Right lobe of liver (tissue), 6 donors: ENCODE data around the gene SLC29A1. TPM values are rescaled to one million over a fixed set of nuclear protein-coding genes. Genes with fewer than 3 reads are reported as not detected.
"Not testable (repeated sequence)": the region's sequence is repeated elsewhere in the genome, so short reads cannot be mapped to it uniquely, and the experiment has no call there.

Experiments
- ATAC-seq, 4 donors: fragments of 200-7000 bp; cut with Tn5 transposase; one replicate each; pipeline ENCODE4 v1.9.1; 2020; ENCODE audit warnings: mild to moderate bottlenecking in 4 of 4, moderate library complexity in 4 of 4
- DNase-seq, 3 donors: peaks; one replicate each; pipeline ENCODE4 v3.0.0-alpha.2; 2020
- H3K27ac ChIP-seq, 3 donors: fragments of 200-600 bp; one replicate each; pipeline ENCODE4 v1.8.0; 2022
- H3K27me3 ChIP-seq, 2 donors: fragments of 200-600 bp; one replicate each; pipeline ENCODE4 v1.8.0; 2022
- H3K36me3 ChIP-seq, 4 donors: fragments of 200-600 bp; sonication (generic) in 1 of 4; one replicate each; pipeline versions ENCODE4 v1.5.1 to v1.8.0; 2017 to 2022; ENCODE audit warnings: control low read depth in 1 of 4
- H3K4me1 ChIP-seq, 4 donors: fragments of 200-600 bp; sonication (generic) in 1 of 4; one replicate each; pipeline versions ENCODE4 v1.5.1 to v1.8.0; 2017 to 2022; ENCODE audit warnings: control low read depth in 1 of 4
- H3K4me3 ChIP-seq, 3 donors: fragments of 200-600 bp; one replicate each; pipeline ENCODE4 v1.8.0; 2022
- H3K9me3 ChIP-seq, 4 donors: fragments of 200-600 bp; sonication (generic) in 1 of 4; one replicate each; pipeline versions ENCODE4 v1.5.1 to v1.8.0; 2017 to 2022; ENCODE audit warnings: control low read depth in 1 of 4
- POLR2A ChIP-seq: fragments of 450-650 bp; IDR thresholded peaks from one replicate; pipeline ENCODE4 v1.6.1; 2017; ENCODE audit warnings: antibody characterized with exemption, mild to moderate bottlenecking
- WGBS: methylation state at CpG from one replicate; pipeline ENCODE4 v1.1.6; 2018; ENCODE audit warnings: low coverage, low lambda C conversion rate; ENCODE audit not compliant: insufficient coverage; ENCODE audit errors: missing lambda C conversion rate; 5-methylcytosine and 5-hydroxymethylcytosine counted together
- intact Hi-C, 2 donors: fragments of 100-400 bp; cut with DNase I; formaldehyde crosslinking; loops; one replicate each; pipeline versions ENCODE4 v1.11.2 to v1.14.1; 2022
- total RNA-seq, 6 experiments: library from RNA; depleted of rRNA in 2 of 6; stranded (reverse); fragments of >200 nt in 2 of 6; fragmentation: NEBNext Ultra II Directional in 3 of 6; extraction: Animal tissue kit (Norgen Biotek cat#: 25700) in 3 of 6; gene quantifications; one replicate each; pipeline versions ENCODE4 v1.1.0 to v1.2.4, GENCODE V29; 2016 to 2023
- TF ChIP-seq, protein P1 (sequence below), 4 donors: fragments of 200-600 bp in 3 of 4; fragments of 450-650 bp in 1 of 4; IDR thresholded peaks; one replicate each; pipeline versions ENCODE4 v1.5.1 to v1.8.0; 2016 to 2022; ENCODE audit warnings: antibody characterized with exemption in 4 of 4, mild to moderate bottlenecking in 2 of 4
- donor health status: DM: no; HTN: yes; CAD: no.
- donor health status: DM: no; HTN: no; CAD: no.
- donor health status: DM: no; HTN: no; CAD: no.
- donor health status: DM: no; HTN: yes; CAD: no.
- donor health status: DM: no; HTN: yes; CAD: no.

The SLC29A1 gene
- total RNA-seq, 6 experiments from 2014 or later, result 27.4 to 51.3 (median 31.4) TPM

DNA sequence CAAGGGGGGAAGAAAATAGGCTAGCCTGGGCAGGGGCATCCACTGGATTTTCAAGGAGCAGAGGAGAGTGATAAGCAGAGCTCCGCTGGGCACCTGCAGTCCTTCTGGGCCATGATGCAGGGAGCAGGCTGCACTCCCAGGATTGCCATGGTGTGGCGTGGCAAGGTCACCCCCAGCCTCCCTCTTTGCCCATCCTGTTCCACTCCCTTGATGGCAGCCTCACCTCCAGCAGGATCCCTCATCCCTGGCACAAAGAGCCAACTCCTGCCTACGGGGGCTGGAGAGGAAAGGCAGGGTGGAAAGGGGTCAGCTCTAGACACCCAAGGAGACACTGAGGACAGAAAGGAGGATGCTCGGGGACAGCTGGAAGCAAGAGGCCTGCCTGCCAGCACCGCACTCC, 29.1 kb upstream of the SLC29A1 start:
- H3K27ac ChIP-seq, result no peak overlapping the region
- no peaks in the 10 kb centered on the region for H3K36me3 ChIP-seq
- no peaks in the 10 kb centered on the region for H3K9me3 ChIP-seq
- peak in 1 of 4 donors; percentile 20 for ATAC-seq
- no CpG with 5 or more reads among the region's 5 CpGs for WGBS
- no peaks in the 10 kb centered on the region for H3K4me1 ChIP-seq
- no peak for TF ChIP-seq POLR2A
- TF ChIP-seq, protein P1, sequence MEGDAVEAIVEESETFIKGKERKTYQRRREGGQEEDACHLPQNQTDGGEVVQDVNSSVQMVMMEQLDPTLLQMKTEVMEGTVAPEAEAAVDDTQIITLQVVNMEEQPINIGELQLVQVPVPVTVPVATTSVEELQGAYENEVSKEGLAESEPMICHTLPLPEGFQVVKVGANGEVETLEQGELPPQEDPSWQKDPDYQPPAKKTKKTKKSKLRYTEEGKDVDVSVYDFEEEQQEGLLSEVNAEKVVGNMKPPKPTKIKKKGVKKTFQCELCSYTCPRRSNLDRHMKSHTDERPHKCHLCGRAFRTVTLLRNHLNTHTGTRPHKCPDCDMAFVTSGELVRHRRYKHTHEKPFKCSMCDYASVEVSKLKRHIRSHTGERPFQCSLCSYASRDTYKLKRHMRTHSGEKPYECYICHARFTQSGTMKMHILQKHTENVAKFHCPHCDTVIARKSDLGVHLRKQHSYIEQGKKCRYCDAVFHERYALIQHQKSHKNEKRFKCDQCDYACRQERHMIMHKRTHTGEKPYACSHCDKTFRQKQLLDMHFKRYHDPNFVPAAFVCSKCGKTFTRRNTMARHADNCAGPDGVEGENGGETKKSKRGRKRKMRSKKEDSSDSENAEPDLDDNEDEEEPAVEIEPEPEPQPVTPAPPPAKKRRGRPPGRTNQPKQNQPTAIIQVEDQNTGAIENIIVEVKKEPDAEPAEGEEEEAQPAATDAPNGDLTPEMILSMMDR (IDR thresholded peaks at IDR 0.05), result no peak
- H3K27me3 ChIP-seq, result no peaks in the 10 kb centered on the region
- intact Hi-C loops, result no loop called here
- no peak for DNase-seq
- no peak overlapping the region for H3K4me3 ChIP-seq

DNA sequence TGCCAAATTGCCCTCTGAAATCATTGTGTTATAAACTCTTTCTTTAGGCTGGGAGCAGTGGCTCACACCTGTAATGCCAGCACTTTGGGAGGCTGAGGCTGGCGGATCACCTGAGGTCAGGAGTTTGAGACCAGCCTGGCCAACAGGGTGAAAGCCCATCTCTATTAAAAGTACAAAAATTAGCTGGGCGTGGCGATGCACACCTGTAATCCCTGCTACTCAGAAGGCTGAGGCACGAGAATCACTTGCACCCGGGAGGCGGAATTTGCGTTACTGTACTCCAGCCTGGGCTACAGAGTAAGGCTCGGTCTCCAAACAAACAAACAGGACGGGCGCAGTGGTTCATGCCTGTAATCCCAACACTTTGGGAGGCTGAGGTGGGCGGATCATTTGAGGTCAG, 27.0 kb upstream of the SLC29A1 start:
- DNase-seq, intact Hi-C loops, H3K4me3 ChIP-seq, ATAC-seq, H3K27ac ChIP-seq, H3K4me1 ChIP-seq, H3K36me3 ChIP-seq, H3K27me3 ChIP-seq, H3K9me3 ChIP-seq: not testable (repeated sequence)
- WGBS, result 90% methylated on average over 8 of the region's 11 CpGs

DNA sequence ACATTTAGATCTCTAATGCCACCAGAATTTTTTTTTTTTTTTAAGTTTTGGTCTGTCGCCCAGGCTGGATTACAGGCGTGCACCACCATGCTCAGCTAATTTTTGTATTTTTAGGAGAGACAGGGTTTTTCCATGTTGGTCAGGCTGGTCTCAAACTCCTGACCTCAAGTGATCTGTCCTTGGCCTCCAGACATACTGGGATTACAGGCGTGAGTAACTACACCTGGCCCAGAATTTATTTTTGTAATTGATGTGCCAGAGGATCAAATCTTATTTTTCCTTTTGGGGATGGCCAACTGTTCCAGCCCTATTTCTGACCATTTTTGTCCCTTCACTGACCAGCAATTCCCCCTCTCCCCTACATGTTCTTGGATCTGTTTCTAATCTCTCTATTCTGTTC, 24.7 kb upstream of the SLC29A1 start:
- H3K27ac ChIP-seq, result no peak overlapping the region
- no peaks in the 10 kb centered on the region for H3K36me3 ChIP-seq
- TF ChIP-seq, protein P1 (IDR thresholded peaks at IDR 0.05), result no peak
- no peak for TF ChIP-seq POLR2A
- H3K4me1 ChIP-seq, result no peaks in the 10 kb centered on the region
- H3K9me3 ChIP-seq, result no peaks in the 10 kb centered on the region
- intact Hi-C loops, result no loop called here
- no peak for DNase-seq
- 77% methylated on average over 3 of the region's 3 CpGs for WGBS
- no peak overlapping the region for H3K4me3 ChIP-seq
- ATAC-seq, result no peak
- H3K27me3 ChIP-seq, result no peaks in the 10 kb centered on the region

DNA sequence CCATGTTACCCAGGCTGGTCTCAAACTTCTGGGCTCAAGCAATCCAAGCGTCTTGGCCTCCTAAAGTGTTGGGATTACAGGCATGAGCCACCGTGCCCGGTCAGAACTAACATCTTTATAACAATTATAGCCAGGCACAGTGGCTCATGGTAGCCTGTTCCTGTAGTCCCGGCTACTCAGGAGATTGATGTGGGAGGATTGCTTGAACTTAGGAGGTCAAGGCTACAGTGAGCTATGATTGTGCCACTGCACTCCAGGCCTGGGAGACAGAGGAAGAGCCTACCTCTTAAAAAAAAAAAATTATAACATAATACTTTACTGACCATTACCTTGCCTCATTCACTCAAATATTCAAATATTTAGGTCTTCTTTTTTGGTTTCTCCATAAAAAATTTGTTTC, 23.5 kb upstream of the SLC29A1 start:
- no CpG with 5 or more reads among the region's 4 CpGs for WGBS
- Histone ChIP-seq H3K4me3 (no peak overlapping the region), H3K4me1 (no peaks in the 10 kb centered on the region), H3K9me3 (no peaks in the 10 kb centered on the region), H3K27me3 (no peaks in the 10 kb centered on the region), H3K27ac (no peak overlapping the region), H3K36me3 (no peaks in the 10 kb centered on the region)
- no peak for DNase-seq
- ATAC-seq, result no peak
- intact Hi-C loops, result no loop called here
- TF ChIP-seq, protein P1 (IDR thresholded peaks at IDR 0.05), result no peak
- TF ChIP-seq POLR2A, result no peak

DNA sequence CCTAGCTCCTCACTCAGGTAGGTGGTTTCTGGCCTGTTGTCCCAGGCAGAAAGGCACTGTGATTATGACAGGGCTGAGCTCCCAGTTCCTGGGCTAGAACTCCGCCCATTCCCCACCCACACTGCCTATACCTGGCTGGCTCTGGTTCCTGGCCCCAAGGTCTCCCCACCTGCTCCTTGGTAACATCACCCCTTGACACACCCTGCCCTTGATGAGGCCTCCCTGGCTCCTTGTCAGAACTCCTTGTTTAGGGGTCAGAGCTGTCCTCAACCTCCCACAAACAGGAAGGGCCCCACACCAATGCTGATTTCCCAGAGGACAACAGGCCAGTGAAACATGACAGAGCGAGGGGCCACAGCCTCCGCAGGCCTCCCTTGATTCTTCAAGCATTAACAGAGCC, 22.2 kb upstream of the SLC29A1 start:
- Histone ChIP-seq H3K27ac (no peak overlapping the region), H3K36me3 (no peaks in the 10 kb centered on the region), H3K4me3 (no peak overlapping the region), H3K4me1 (no peaks in the 10 kb centered on the region), H3K9me3 (no peaks in the 10 kb centered on the region), H3K27me3 (no peaks in the 10 kb centered on the region)
- WGBS, result 100% methylated on average over 2 of the region's 3 CpGs
- DNase-seq (no peak), ATAC-seq (no peak)
- no peak for TF ChIP-seq POLR2A
- TF ChIP-seq, protein P1 (IDR thresholded peaks at IDR 0.05), result no peak
- intact Hi-C loops, result no loop called here
